ENCODE results near the gene KDM4E. TPM values are rescaled to one million over a fixed set of nuclear protein-coding genes. Genes with fewer than 3 reads are reported as not detected.

KDM4E gene
- total RNA-seq, 1 donor from 2014 or later = not detected

GRCh38 chr11:95050595-95051202 lies 25.6 kb downstream of the KDM4E start:
- DNase-seq = no peak

- DNase-seq = no peak
Measured at GRCh38 chr11:95054356-95054755, 29.3 kb downstream of the KDM4E start.

GRCh38 chr11:95055283-95055897 lies 30.3 kb downstream of the KDM4E start:
- DNase-seq = no peak

- no peak for DNase-seq
Measured at GRCh38 chr11:95057959-95058358, 32.9 kb downstream of the KDM4E start.

- no peak for DNase-seq
Measured at GRCh38 chr11:95058621-95059020, 33.6 kb downstream of the KDM4E start.

- DNase-seq = no peak
Measured at GRCh38 chr11:95059046-95059445, 34.0 kb downstream of the KDM4E start.

GRCh38 chr11:95065336-95065735 lies 40.3 kb downstream of the KDM4E start:
- peak; percentile 12 for DNase-seq

- DNase-seq = no peak
Measured at GRCh38 chr11:95066716-95067038, 41.6 kb downstream of the KDM4E start, which contains the start of gene SRSF8. SRSF8 (plus strand) TSS chr11:95066919; CDS start chr11:95067227, 308 bp downstream.

GRCh38 chr11:95067039-95067840 lies 42.2 kb downstream of the KDM4E start:
- peak; percentile 92 for DNase-seq

- DNase-seq = no peak
Measured at GRCh38 chr11:95067841-95068219, 42.8 kb downstream of the KDM4E start.

- peak; percentile 95 for DNase-seq
Measured at GRCh38 chr11:95068549-95068948, 43.5 kb downstream of the KDM4E start.

- no peak for DNase-seq
Measured at GRCh38 chr11:95070471-95070870, 45.4 kb downstream of the KDM4E start.

- no peak for DNase-seq
Measured at GRCh38 chr11:95072948-95073347, 47.9 kb downstream of the KDM4E start.

- peak; percentile 77 for DNase-seq
Measured at GRCh38 chr11:95074792-95075563, 49.9 kb downstream of the KDM4E start.

GRCh38 chr11:95076416-95076815 lies 51.4 kb downstream of the KDM4E start:
- peak; percentile 17 for DNase-seq

GRCh38 chr11:95076981-95077380 lies 51.9 kb downstream of the KDM4E start:
- no peak for DNase-seq

Other genes starting within 250 kb of the KDM4E start
- gene CWC15, start 51.7 kb upstream of the KDM4E start, total RNA-seq = 53.6 TPM
- 0.62 TPM for gene KDM4D, start 51.5 kb upstream of the KDM4E start, total RNA-seq
- not detected for gene KDM4F, start 24.2 kb downstream of the KDM4E start, total RNA-seq
- 19.6 TPM for gene SRSF8, start 41.7 kb downstream of the KDM4E start, total RNA-seq
- gene ENDOD1, start 64.6 kb downstream of the KDM4E start, total RNA-seq = 81.0 TPM
- 135 TPM for gene SESN3, start 205.9 kb downstream of the KDM4E start, total RNA-seq

Data from tongue (tissue), 2 donors.